HEK293 (cell line): ENCODE data around the gene MRPL41.

ENCODE experiments used
- CTCF ChIA-PET: fragments of 350-600 bp; formaldehyde crosslinking; extraction: SDS; loops from one replicate; lab custom pipeline; 2021; ENCODE audit warnings: antibody characterized with exemption; lab: Yijun Ruan, JAX
- POLR2A ChIA-PET: fragments of 300-600 bp; formaldehyde crosslinking; extraction: SDS; loops from one replicate; lab custom pipeline; 2020; ENCODE audit warnings: antibody characterized with exemption, inconsistent platforms; lab: Yijun Ruan, JAX
- H3K27ac ChIP-seq: fragments of 200-500 bp; sonication (Bioruptor generic); 2 replicates; pipeline ENCODE4 v1.5.1; 2014; ENCODE audit warnings: low read depth, low read length, control low read depth, inconsistent platforms; ENCODE audit errors: extremely low read depth
- H3K36me3 ChIP-seq, 2 experiments: fragments of 200-500 bp in 1 of 2; sonication (Bioruptor generic) in 1 of 2; 1 replicate in 1 of 2; 2 replicates in 1 of 2; pipeline ENCODE4 v1.5.1; 2014 to 2017; ENCODE audit warnings: inconsistent platforms in 2 of 2, low read length in 2 of 2; ENCODE audit not compliant: control insufficient read depth in 2 of 2, insufficient read depth in 1 of 2
- H3K4me1 ChIP-seq: fragments of 200-500 bp; sonication (Bioruptor generic); 2 replicates; pipeline ENCODE4 v1.5.1; 2014; ENCODE audit warnings: mild to moderate bottlenecking, low read length, inconsistent platforms; ENCODE audit not compliant: control insufficient read depth, insufficient read depth
- H3K4me3 ChIP-seq: 2 replicates; pipeline ENCODE4 v1.5.1; 2011; ENCODE audit warnings: low read depth, mild to moderate bottlenecking, control low read depth, low read length, moderate library complexity
- H3K9me3 ChIP-seq: fragments of 200-500 bp; sonication (Bioruptor generic); 2 replicates; pipeline ENCODE4 v1.5.1; 2014; ENCODE audit warnings: low read depth, low read length, inconsistent platforms; ENCODE audit not compliant: control insufficient read depth, insufficient read depth
- BCL6B ChIP-seq: fragments of 450-650 bp; formaldehyde crosslinking; IDR thresholded peaks from 2 replicates; pipeline ENCODE4 v1.5.1; 2017; ENCODE audit warnings: missing biosample characterization, missing genetic modification characterization
- CTCF ChIP-seq: fragments of 450-650 bp; formaldehyde crosslinking; IDR thresholded peaks from 2 replicates; pipeline ENCODE4 v1.5.1; 2016; ENCODE audit warnings: missing biosample characterization, missing genetic modification characterization
- GLI2 ChIP-seq: fragments of 450-650 bp; formaldehyde crosslinking; IDR thresholded peaks from 2 replicates; pipeline ENCODE4; 2017; ENCODE audit warnings: missing biosample characterization, missing genetic modification characterization, low read depth, borderline replicate concordance
- PRDM10 ChIP-seq: fragments of 450-650 bp; formaldehyde crosslinking; IDR thresholded peaks from 2 replicates; pipeline ENCODE4 v1.5.1; 2016; ENCODE audit warnings: missing biosample characterization, missing genetic modification characterization
- SETDB1 ChIP-seq: IDR thresholded peaks from one replicate; pipeline ENCODE4 v1.6.1; 2017; ENCODE audit warnings: mild to moderate bottlenecking, low read length, moderate library complexity, mixed read lengths; ENCODE audit not compliant: insufficient read length
- SP7 ChIP-seq: fragments of 450-650 bp; formaldehyde crosslinking; IDR thresholded peaks from 2 replicates; pipeline ENCODE4 v1.5.1; 2016; ENCODE audit warnings: missing biosample characterization, missing genetic modification characterization
- YY1 ChIP-seq: fragments of 450-650 bp; formaldehyde crosslinking; IDR thresholded peaks from 2 replicates; pipeline ENCODE4 v1.5.1; 2018; ENCODE audit warnings: missing biosample characterization, missing genetic modification characterization
- ZBTB49 ChIP-seq: fragments of 450-650 bp; formaldehyde crosslinking; IDR thresholded peaks from 2 replicates; pipeline ENCODE4 v1.5.1; 2016; ENCODE audit warnings: missing biosample characterization, missing genetic modification characterization, low read depth
- ZEB2 ChIP-seq: fragments of 450-650 bp; formaldehyde crosslinking; IDR thresholded peaks from 2 replicates; pipeline ENCODE4 v1.5.1; 2016; ENCODE audit warnings: missing biosample characterization, missing genetic modification characterization
- ZIC2 ChIP-seq: fragments of 450-650 bp; formaldehyde crosslinking; IDR thresholded peaks from 2 replicates; pipeline ENCODE4 v1.5.1; 2016; ENCODE audit warnings: missing biosample characterization, missing genetic modification characterization
- ZNF133 ChIP-seq: fragments of 450-650 bp; formaldehyde crosslinking; IDR thresholded peaks from 2 replicates; pipeline ENCODE4 v1.5.1; 2016; ENCODE audit warnings: missing biosample characterization, missing genetic modification characterization
- ZNF19 ChIP-seq: fragments of 450-650 bp; formaldehyde crosslinking; IDR thresholded peaks from 2 replicates; pipeline ENCODE4; 2016; ENCODE audit warnings: missing biosample characterization, missing genetic modification characterization, low read depth
- ZNF221 ChIP-seq: fragments of 450-650 bp; formaldehyde crosslinking; IDR thresholded peaks from 2 replicates; pipeline ENCODE4 v1.5.1; 2017; ENCODE audit warnings: missing biosample characterization, missing genetic modification characterization, borderline replicate concordance
- ZNF48 ChIP-seq: fragments of 450-650 bp; formaldehyde crosslinking; IDR thresholded peaks from 2 replicates; pipeline ENCODE4 v1.5.1; 2016; ENCODE audit warnings: missing biosample characterization, missing genetic modification characterization
- ZNF600 ChIP-seq: fragments of 450-650 bp; formaldehyde crosslinking; IDR thresholded peaks from 2 replicates; pipeline ENCODE4 v1.5.1; 2016; ENCODE audit warnings: missing biosample characterization, missing genetic modification characterization
- ZNF623 ChIP-seq: fragments of 450-650 bp; formaldehyde crosslinking; IDR thresholded peaks from 2 replicates; pipeline ENCODE4 v1.5.1; 2016; ENCODE audit warnings: missing biosample characterization, missing genetic modification characterization
- ZNF692 ChIP-seq: fragments of 450-650 bp; formaldehyde crosslinking; IDR thresholded peaks from 2 replicates; pipeline ENCODE4 v1.5.1; 2016; ENCODE audit warnings: missing biosample characterization, missing genetic modification characterization

Gene MRPL41

GRCh38 chr9:137580954-137581322 is 29.3 kb downstream of the MRPL41 start:
- Histone ChIP-seq H3K4me3 (no peak overlapping the region), H3K9me3 (no peaks in the 10 kb centered on the region), H3K4me1 (no peaks in the 10 kb centered on the region; the same call in 1 of the 2 replicates), H3K36me3 (peaks cover 13 to 75% of the 10 kb centered on the region in 2 experiments; a peak in 2 of 3 replicates), H3K27ac (no peak overlapping the region)
- ChIA-PET POLR2A (interaction anchor here (0.6 to 5.7 kb wide), 4 partner anchors 10 to 288 kb away, joined by 4 to 28 read pairs (median 17); partner anchors contain the start of genes ARRDC1, EHMT1 and ZMYND19), CTCF (interaction anchor here (0.5 to 2.2 kb wide), 10 partner anchors 15 to 357 kb away, joined by 3 to 16 read pairs (median 4); no protein-coding TSS in a partner anchor)
- 0 out of 2 replicates have a peak, but pooled peaks have one; percentile 0 for TF ChIP-seq CTCF (tag by site-specific recombination)
- no peak for TF ChIP-seq ZNF133

GRCh38 chr9:137581361-137582285 is 29.9 kb downstream of the MRPL41 start:
- CTCF ChIA-PET: interaction anchor here (0.5 to 2.2 kb wide), 20 partner anchors 8 to 534 kb away, joined by 3 to 16 read pairs (median 4); partner anchors contain the start of genes EHMT1 and ZMYND19
- peaks cover 7 to 76% of the 10 kb centered on the region in 2 experiments; a peak in 2 of 3 replicates for H3K36me3 ChIP-seq
- TF ChIP-seq ZNF600 (tag by site-specific recombination) (0 out of 2 replicates have a peak, but pooled peaks have one; percentile 29), GLI2 (tag by site-specific recombination) (no peak), ZNF623 (tag by site-specific recombination) (no peak), BCL6B (tag by site-specific recombination) (no peak), YY1 (no peak), SETDB1 (no peak), ZBTB49 (no peak), ZNF19 (tag by site-specific recombination) (no peak), SP7 (no peak), ZNF692 (tag by site-specific recombination) (peak; percentile 36; the same call in 1 of the 2 replicates), ZNF221 (no peak), ZEB2 (tag by site-specific recombination) (no peak), PRDM10 (peak; percentile 36; the same call in 1 of the 2 replicates), ZNF48 (tag by site-specific recombination) (no peak), ZIC2 (tag by site-specific recombination) (peak; percentile 76)
- TF ChIP-seq, all 188 proteins: peak for 4

More at GRCh38 chr9:137581361-137582285, 29.9 kb downstream of the MRPL41 start:
- H3K4me3 ChIP-seq: no peak overlapping the region
- POLR2A ChIA-PET: interaction anchor here (1.3 to 5.7 kb wide), 4 partner anchors 9 to 37 kb away, joined by 3 to 28 read pairs (median 17); partner anchors contain the start of genes ARRDC1, EHMT1 and ZMYND19
- H3K4me1 ChIP-seq: no peaks in the 10 kb centered on the region; the same call in 1 of the 2 replicates
- no peaks in the 10 kb centered on the region for H3K9me3 ChIP-seq
- no peak overlapping the region for H3K27ac ChIP-seq
